CD14-positive monocyte (primary cell): ENCODE results near the gene SAMD13. TPM values are rescaled to one million over a fixed set of nuclear protein-coding genes. Genes with fewer than 3 reads are reported as not detected.

Experiments
- DNase-seq, 3 donors: peaks; one replicate each; pipeline ENCODE4 v3.0.0-alpha.2; 2011 to 2022
- H2AFZ ChIP-seq: 2 replicates; pipeline ENCODE4 v1.6.0; 2012; ENCODE audit warnings: mild to moderate bottlenecking, low read depth, low read length, inconsistent platforms; ENCODE audit not compliant: insufficient read depth, poor library complexity, severe bottlenecking
- H3K27ac ChIP-seq, 2 donors: 1 replicate in 1 of 2; 2 replicates in 1 of 2; pipeline ENCODE4 v1.5.1; 2012 to 2013; ENCODE audit warnings: low read length in 2 of 2, control low read depth in 1 of 2, inconsistent platforms in 1 of 2, low read depth in 1 of 2, mild to moderate bottlenecking in 1 of 2
- H3K27me3 ChIP-seq, 2 donors: one replicate each; pipeline versions ENCODE4 v1.6.0 to v1.6.1; 2011 to 2013; ENCODE audit warnings: low read length in 2 of 2; ENCODE audit not compliant: control insufficient read depth in 2 of 2, insufficient read depth in 2 of 2
- H3K36me3 ChIP-seq, 2 donors: replicated peaks in 1 of 2; 1 replicate in 1 of 2; 2 replicates in 1 of 2; pipeline versions ENCODE4 v1.5.1 to v1.6.1; 2012 to 2013; ENCODE audit warnings: low read length in 2 of 2, control low read depth in 1 of 2, inconsistent platforms in 1 of 2, mild to moderate bottlenecking in 1 of 2; ENCODE audit not compliant: insufficient read depth in 2 of 2, control insufficient read depth in 1 of 2
- H3K4me1 ChIP-seq, 2 donors: 1 replicate in 1 of 2; 2 replicates in 1 of 2; pipeline versions ENCODE4 v1.5.1 to v1.6.1; 2012 to 2013; ENCODE audit warnings: low read length in 2 of 2, control low read depth in 1 of 2, inconsistent platforms in 1 of 2, mild to moderate bottlenecking in 1 of 2, moderate library complexity in 1 of 2; ENCODE audit not compliant: insufficient read depth in 2 of 2, control insufficient read depth in 1 of 2
- H3K4me2 ChIP-seq: replicated peaks from 2 replicates; pipeline ENCODE3; 2012; ENCODE audit warnings: low read length, moderate library complexity, mild to moderate bottlenecking; ENCODE audit not compliant: poor library complexity, severe bottlenecking; ENCODE audit errors: extremely low read depth
- H3K4me3 ChIP-seq, 3 experiments: fragments of 200-600 bp in 1 of 3; sonication (generic) in 1 of 3; replicated peaks in 1 of 3; 1 replicate in 2 of 3; 2 replicates in 1 of 3; pipeline ENCODE4 v1.5.1; 2011 to 2013; ENCODE audit warnings: low read length in 3 of 3, mild to moderate bottlenecking in 3 of 3, control low read depth in 2 of 3, low read depth in 2 of 3, inconsistent platforms in 1 of 3, moderate library complexity in 1 of 3
- H3K79me2 ChIP-seq: 2 replicates; pipeline ENCODE4 v1.6.0; 2012; ENCODE audit warnings: mild to moderate bottlenecking, control low read depth, inconsistent platforms, low read length, moderate library complexity; ENCODE audit not compliant: insufficient read depth
- H3K9ac ChIP-seq: 2 replicates; pipeline ENCODE4 v1.6.0; 2017; ENCODE audit warnings: low read length, mild to moderate bottlenecking; ENCODE audit not compliant: insufficient read depth, poor library complexity, severe bottlenecking
- H3K9me3 ChIP-seq, 2 donors: replicated peaks in 1 of 2; 1 replicate in 1 of 2; 2 replicates in 1 of 2; pipeline versions ENCODE4 v1.5.1 to v1.6.1; 2012 to 2013; ENCODE audit warnings: low read length in 2 of 2, control low read depth in 1 of 2; ENCODE audit not compliant: control insufficient read depth in 1 of 2, insufficient read depth in 1 of 2
- H4K20me1 ChIP-seq: 2 replicates; pipeline ENCODE4 v1.6.0; 2012; ENCODE audit warnings: mild to moderate bottlenecking, low read length, control low read depth, moderate library complexity; ENCODE audit not compliant: insufficient read depth
- H3K27ac Mint-ChIP-seq, 7 donors: one replicate each; pipeline ENCODE4 v1.8.0; 2020; ENCODE audit warnings: mild to moderate bottlenecking in 7 of 7, mixed read lengths in 7 of 7, moderate library complexity in 6 of 7, inconsistent platforms in 2 of 7
- H3K27me3 Mint-ChIP-seq, 3 donors: one replicate each; pipeline ENCODE4 v1.8.0; 2021 to 2022; ENCODE audit warnings: low read depth in 3 of 3, mild to moderate bottlenecking in 3 of 3, mixed read lengths in 3 of 3, moderate library complexity in 3 of 3, inconsistent platforms in 1 of 3
- H3K36me3 Mint-ChIP-seq, 2 donors: one replicate each; pipeline ENCODE4 v1.8.0; 2020; ENCODE audit warnings: mixed read lengths in 2 of 2, inconsistent platforms in 1 of 2, mild to moderate bottlenecking in 1 of 2
- H3K4me1 Mint-ChIP-seq: one replicate; pipeline ENCODE4 v1.8.0; 2020; ENCODE audit warnings: mild to moderate bottlenecking, mixed read lengths
- H3K4me3 Mint-ChIP-seq, 2 donors: one replicate each; pipeline ENCODE4 v1.8.0; 2020; ENCODE audit warnings: mild to moderate bottlenecking in 2 of 2, mixed read lengths in 2 of 2, moderate library complexity in 1 of 2
- H3K9me3 Mint-ChIP-seq, 7 donors: one replicate each; pipeline ENCODE4 v1.8.0; 2020 to 2022; ENCODE audit warnings: mixed read lengths in 7 of 7, mild to moderate bottlenecking in 6 of 7, moderate library complexity in 6 of 7, inconsistent platforms in 2 of 7
- CTCF ChIP-seq: fragments of 200-600 bp; IDR thresholded peaks from one replicate; pipeline ENCODE4 v1.8.0; 2022; ENCODE audit warnings: antibody characterized with exemption, mild to moderate bottlenecking
- WGBS: methylation state at CpG from one replicate; pipeline ENCODE4 v1.1.5; 2013; ENCODE audit warnings: missing lambda C conversion rate; ENCODE audit not compliant: insufficient coverage; 5-methylcytosine and 5-hydroxymethylcytosine counted together
- intact Hi-C, 2 donors: fragments of 100-400 bp; cut with micrococcal nuclease; formaldehyde crosslinking; loops; one replicate each; pipeline versions ENCODE4 v1.15.0 to v1.15.1; 2023
- polyA plus RNA-seq, 3 donors: library from polyadenylated mRNA; depleted of rRNA in 1 of 3; unstranded in 2 of 3; stranded (reverse) in 1 of 3; fragments of 300-500 nt in 2 of 3; fragments of >200 nt in 1 of 3; fragmentation: Illumina TruSeq in 2 of 3; gene quantifications; 1 replicate in 2 of 3; 2 replicates in 1 of 3; pipeline ENCODE4 v1.2.3, GENCODE V29; 2012 to 2021

SAMD13 gene
- polyA plus RNA-seq, 3 donors, result 0.33 to 0.56 (median 0.39) TPM

DNA sequence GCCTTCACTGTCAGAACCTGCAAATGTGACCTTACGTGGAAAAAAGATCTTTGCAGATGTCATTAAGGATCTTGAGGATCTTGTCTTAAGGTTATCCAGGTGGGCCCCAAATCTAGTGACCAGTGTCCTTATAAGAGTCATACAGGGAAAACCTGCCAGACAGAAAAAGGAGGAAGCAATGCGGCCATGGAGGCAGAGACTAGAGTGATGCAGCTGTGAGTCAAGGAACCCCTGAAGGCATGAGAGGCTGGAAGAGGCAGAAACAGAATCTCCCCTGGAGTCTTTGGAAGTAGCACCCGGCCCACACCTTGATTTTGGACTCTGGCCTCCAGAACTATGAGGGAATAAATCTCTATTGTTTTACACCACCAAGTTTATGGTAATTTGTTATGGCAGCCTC is 60.3 kb downstream of the SAMD13 start:
- Mint-ChIP-seq H3K9me3 (peaks cover 0 to 6% (median 2%) of the 10 kb centered on the region in 7 donors), H3K27ac (no peak overlapping the region), H3K4me1 (peaks cover 9% of the 10 kb centered on the region), H3K4me3 (no peak overlapping the region), H3K27me3 (peaks cover 1 to 3% (median 2%) of the 10 kb centered on the region in 3 donors), H3K36me3 (no peaks in the 10 kb centered on the region)
- no peak overlapping the region for H3K9ac ChIP-seq
- no peaks in the 10 kb centered on the region for H4K20me1 ChIP-seq
- H3K4me3 ChIP-seq, result no peak overlapping the region
- no peak overlapping the region for H3K27ac ChIP-seq
- H2AFZ ChIP-seq, result no peak overlapping the region
- intact Hi-C loops, result no loop called here
- H3K27me3 ChIP-seq, result no peaks in the 10 kb centered on the region
- no peaks in the 10 kb centered on the region for H3K79me2 ChIP-seq
- no peaks in the 10 kb centered on the region for H3K36me3 ChIP-seq
- 89% methylated on average over 1 of the region's 3 CpGs for WGBS
- H3K9me3 ChIP-seq, result peaks cover 0 to 3% of the 10 kb centered on the region in 2 donors
- DNase-seq, result no peak
- H3K4me1 ChIP-seq, result no peaks in the 10 kb centered on the region
- no peak for TF ChIP-seq CTCF
- H3K4me2 ChIP-seq, result no peak overlapping the region

GRCh38 chr1:84363019-84363418 is 61.5 kb downstream of the SAMD13 start:
- H3K9me3 Mint-ChIP-seq, result peaks cover 0 to 6% (median 2%) of the 10 kb centered on the region in 7 donors
- H3K36me3 ChIP-seq, result no peaks in the 10 kb centered on the region
- peaks cover 9% of the 10 kb centered on the region for H3K4me1 Mint-ChIP-seq
- peaks cover 1 to 3% (median 2%) of the 10 kb centered on the region in 3 donors for H3K27me3 Mint-ChIP-seq
- no peaks in the 10 kb centered on the region for H3K36me3 Mint-ChIP-seq
- H3K27ac ChIP-seq, result no peak overlapping the region
- no peaks in the 10 kb centered on the region for H3K27me3 ChIP-seq
- no peak for TF ChIP-seq CTCF
- no peaks in the 10 kb centered on the region for H3K4me1 ChIP-seq
- H3K27ac Mint-ChIP-seq, result no peak overlapping the region
- H3K4me3 Mint-ChIP-seq, result no peak overlapping the region
- H2AFZ ChIP-seq, result peak overlapping the region; percentile 60
- intact Hi-C loops, result no loop called here
- H3K4me3 ChIP-seq, result no peak overlapping the region
- 10% methylated on average over 2 of the region's 5 CpGs for WGBS
- peaks cover 0 to 3% of the 10 kb centered on the region in 2 donors for H3K9me3 ChIP-seq
- no peak overlapping the region for H3K9ac ChIP-seq
- no peak for DNase-seq
- H3K4me2 ChIP-seq, result no peak overlapping the region
- H3K79me2 ChIP-seq, result no peaks in the 10 kb centered on the region
- no peaks in the 10 kb centered on the region for H4K20me1 ChIP-seq
